Endothelial cell of umbilical vein (primary cell): Measurements from ENCODE around the gene ECEL1. TPM values are rescaled to one million over a fixed set of nuclear protein-coding genes. Genes with fewer than 3 reads are reported as not detected.
A peak's percentile ranks its signal among the peaks of the same experiment; 100 is the strongest.

Experiments used
- BruUV-seq: library from RNA; stranded (reverse); fragments of 400-500 nt; replicated peaks from 2 replicates; lab custom pipeline; 2021; lab: Mats Ljungman, UMichigan
- CTCF ChIA-PET: fragments of 300-600, 350-600 bp; sonication (Branson Sonifier 250); formaldehyde crosslinking; loops from one replicate; lab custom pipeline; 2021; ENCODE audit warnings: antibody characterized with exemption, inconsistent platforms; lab: Charles Lee
- POLR2A ChIA-PET: fragments of 300-600, 350-600 bp; sonication (Branson Sonifier 250); formaldehyde crosslinking; loops from one replicate; lab custom pipeline; 2021; ENCODE audit warnings: antibody characterized with exemption, inconsistent platforms; lab: Charles Lee
- DNase-seq: peaks from one replicate; pipeline ENCODE4 v3.0.0-alpha.2; 2011; ENCODE audit warnings: low read depth, low spot score
- FAIRE-seq: peaks from 2 replicates; lab custom pipeline; 2011; peaks lifted over from hg19 to GRCh38; lab: Jason Lieb, UNC
- H2AFZ ChIP-seq: 2 replicates; pipeline ENCODE4 v1.6.0; 2012; ENCODE audit warnings: low read depth, low read length, control low read depth, inconsistent platforms
- H3K27ac ChIP-seq: 2 replicates; pipeline ENCODE4 v1.5.1; 2011; ENCODE audit warnings: low read depth, mild to moderate bottlenecking, control low read depth, low read length, moderate library complexity; ENCODE audit not compliant: insufficient read depth
- H3K27me3 ChIP-seq, 2 experiments: 2 replicates each; pipeline versions ENCODE4 v1.6.0 to v1.6.1; 2011; ENCODE audit warnings: low read length in 2 of 2, mixed read lengths in 1 of 2; ENCODE audit not compliant: control insufficient read depth in 2 of 2, insufficient read depth in 2 of 2
- H3K36me3 ChIP-seq, 2 experiments: 2 replicates in 1 of 2; 3 replicates in 1 of 2; pipeline ENCODE4 v1.5.1; 2011; ENCODE audit warnings: low read length in 2 of 2, mild to moderate bottlenecking in 1 of 2, moderate library complexity in 1 of 2; ENCODE audit not compliant: control insufficient read depth in 2 of 2, insufficient read depth in 2 of 2; ENCODE audit errors: extremely low read depth in 1 of 2
- H3K4me1 ChIP-seq: 3 replicates; pipeline ENCODE4 v1.5.1; 2011; ENCODE audit warnings: mild to moderate bottlenecking, low read length; ENCODE audit not compliant: control insufficient read depth, insufficient read depth; ENCODE audit errors: extremely low read depth
- H3K4me2 ChIP-seq: 2 replicates; pipeline ENCODE4 v1.6.1; 2011; ENCODE audit warnings: low read length, control low read depth, mixed read lengths; ENCODE audit not compliant: insufficient read depth
- H3K4me3 ChIP-seq, 3 experiments: fragments of 200-600 bp in 1 of 3; sonication (generic), shearing (Covaris generic) in 1 of 3; replicated peaks in 1 of 3; 2 replicates each; pipeline ENCODE4 v1.5.1; 2011 to 2016; ENCODE audit warnings: control low read depth in 3 of 3, low read length in 3 of 3, mild to moderate bottlenecking in 2 of 3, inconsistent platforms in 1 of 3, low read depth in 1 of 3, moderate library complexity in 1 of 3; ENCODE audit not compliant: insufficient read depth in 1 of 3
- H3K79me2 ChIP-seq: 2 replicates; pipeline ENCODE4 v1.6.0; 2012; ENCODE audit warnings: low read length, inconsistent platforms; ENCODE audit not compliant: control insufficient read depth, insufficient read depth
- H3K9ac ChIP-seq: replicated peaks from 2 replicates; pipeline ENCODE3; 2011; ENCODE audit warnings: low read length, control low read depth; ENCODE audit not compliant: insufficient read depth; ENCODE audit errors: extremely low read depth
- H3K9me1 ChIP-seq: replicated peaks from 3 replicates; pipeline ENCODE4 v1.6.0; 2011; ENCODE audit warnings: mild to moderate bottlenecking, low read length; ENCODE audit not compliant: control insufficient read depth, insufficient read depth; ENCODE audit errors: extremely low read depth
- H3K9me3 ChIP-seq: replicated peaks from 2 replicates; pipeline ENCODE4 v1.5.1; 2012; ENCODE audit warnings: low read length, inconsistent platforms; ENCODE audit not compliant: control insufficient read depth, insufficient read depth
- H4K20me1 ChIP-seq: replicated peaks from 2 replicates; pipeline ENCODE3; 2011; ENCODE audit warnings: mild to moderate bottlenecking, low read length; ENCODE audit not compliant: control insufficient read depth, insufficient read depth; ENCODE audit errors: extremely low read depth
- EZH2 ChIP-seq: IDR thresholded peaks from 2 replicates; pipeline ENCODE4 v1.6.1; 2012; ENCODE audit warnings: borderline replicate concordance, low read depth, mild to moderate bottlenecking, moderate library complexity, low read length, inconsistent platforms; ENCODE audit not compliant: severe bottlenecking
- FOS ChIP-seq: IDR thresholded peaks from 2 replicates; pipeline ENCODE4 v1.6.1; 2011; ENCODE audit warnings: mild to moderate bottlenecking, low read length, moderate library complexity, borderline replicate concordance; ENCODE audit not compliant: insufficient read depth
- GATA2 ChIP-seq: IDR thresholded peaks from 2 replicates; pipeline ENCODE4 v1.7.0; 2011; ENCODE audit warnings: low read depth, mild to moderate bottlenecking, moderate library complexity, mixed read lengths, low read length; ENCODE audit not compliant: insufficient read length, insufficient read depth
- MYC ChIP-seq: IDR thresholded peaks from one replicate; pipeline ENCODE4 v1.6.1; 2011; ENCODE audit warnings: mild to moderate bottlenecking, low read depth, low read length
- POLR2A ChIP-seq: IDR thresholded peaks from 2 replicates; pipeline ENCODE4 v1.6.1; 2012; ENCODE audit warnings: low read depth, mild to moderate bottlenecking, control low read depth, low read length
- POLR2AphosphoS5 ChIP-seq: IDR thresholded peaks from 2 replicates; pipeline ENCODE4 v1.6.1; 2012; ENCODE audit warnings: low read depth, mild to moderate bottlenecking, control low read depth, low read length, moderate library complexity; ENCODE audit not compliant: insufficient read depth
- dilution Hi-C: fragments of 300-500 bp; cut with MboI; formaldehyde crosslinking; loops from one replicate; pipeline ENCODE4 v1.15.0; 2019; ENCODE audit warnings: low sequenced_read_pairs; ENCODE audit not compliant: extremely low pct_ligation_motif_present
- intact Hi-C: fragments of 100-400 bp; cut with micrococcal nuclease; formaldehyde crosslinking; loops from one replicate; pipeline ENCODE4 v1.10.0; 2022
- polyA plus RNA-seq, 4 experiments: library from polyadenylated mRNA; depleted of rRNA in 3 of 4; stranded (reverse) in 3 of 4; unstranded in 1 of 4; fragments of >200 nt; gene quantifications; 2 replicates each; pipeline versions ENCODE4 v1.2.1 to v1.2.3, GENCODE V29; 2011 to 2012; ENCODE audit warnings: missing spikeins in 1 of 4
- total RNA-seq: library from RNA; stranded (reverse); gene quantifications from 2 replicates; pipeline ENCODE4 v1.2.3, GENCODE V29; 2021
- TF ChIP-seq, protein P1 (sequence below), 2 donors: IDR thresholded peaks; 1 replicate in 1 of 2; 2 replicates in 1 of 2; pipeline ENCODE4 v1.5.1; 2011; ENCODE audit warnings: low read length in 2 of 2, mild to moderate bottlenecking in 2 of 2, moderate library complexity in 2 of 2, control low read depth in 1 of 2, inconsistent platforms in 1 of 2, low read depth in 1 of 2; ENCODE audit not compliant: insufficient read depth in 1 of 2; ENCODE audit errors: extremely low read depth in 1 of 2

ECEL1 gene
- total and polyA plus RNA-seq, 2 donors (not counting 3 experiments of a cell fraction or from before 2014, with no cell fraction given) = not detected

DNA sequence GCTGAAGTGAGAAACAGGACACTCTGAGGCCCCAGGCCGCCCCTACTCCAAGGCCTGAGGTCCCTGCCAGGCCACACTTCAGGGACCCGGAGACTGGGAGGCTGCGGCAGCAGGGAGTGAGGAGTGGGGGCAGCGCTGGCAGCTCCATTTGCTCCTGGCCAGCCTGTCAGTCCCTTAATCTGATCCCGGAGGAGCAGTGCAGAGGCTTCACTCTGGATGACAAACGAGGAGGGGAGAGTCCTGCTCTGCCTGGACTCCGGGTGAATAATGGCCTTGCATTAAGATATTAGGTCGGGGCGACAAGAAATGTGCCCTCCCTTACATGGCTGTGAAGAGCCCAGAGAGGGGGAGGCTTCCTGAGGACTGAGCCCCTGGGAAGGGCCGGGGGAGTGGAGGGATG, 18.2 kb upstream of the ECEL1 start:
- Histone ChIP-seq H3K27ac (no peak overlapping the region), H3K4me3 (no peak overlapping the region), H3K9me3 (no peaks in the 10 kb centered on the region), H4K20me1 (no peaks in the 10 kb centered on the region), H3K9ac (no peak overlapping the region), H3K79me2 (no peaks in the 10 kb centered on the region), H3K4me1 (no peaks in the 10 kb centered on the region), H3K27me3 (peaks cover 35 to 36% of the 10 kb centered on the region in 2 experiments), H3K9me1 (no peaks in the 10 kb centered on the region), H3K36me3 (no peaks in the 10 kb centered on the region), H2AFZ (no peak overlapping the region), H3K4me2 (no peak overlapping the region)
- DNase-seq (no peak), FAIRE-seq (no peak)
- intact Hi-C loops (no loop called here), dilution Hi-C loops (no loop called here)
- CTCF ChIA-PET = no interaction called here
- no TSS peak for BruUV-seq
- POLR2A ChIA-PET = no interaction called here
- peak; percentile 16 for TF ChIP-seq EZH2
- no peak for TF ChIP-seq MYC
- TF ChIP-seq, protein P1, sequence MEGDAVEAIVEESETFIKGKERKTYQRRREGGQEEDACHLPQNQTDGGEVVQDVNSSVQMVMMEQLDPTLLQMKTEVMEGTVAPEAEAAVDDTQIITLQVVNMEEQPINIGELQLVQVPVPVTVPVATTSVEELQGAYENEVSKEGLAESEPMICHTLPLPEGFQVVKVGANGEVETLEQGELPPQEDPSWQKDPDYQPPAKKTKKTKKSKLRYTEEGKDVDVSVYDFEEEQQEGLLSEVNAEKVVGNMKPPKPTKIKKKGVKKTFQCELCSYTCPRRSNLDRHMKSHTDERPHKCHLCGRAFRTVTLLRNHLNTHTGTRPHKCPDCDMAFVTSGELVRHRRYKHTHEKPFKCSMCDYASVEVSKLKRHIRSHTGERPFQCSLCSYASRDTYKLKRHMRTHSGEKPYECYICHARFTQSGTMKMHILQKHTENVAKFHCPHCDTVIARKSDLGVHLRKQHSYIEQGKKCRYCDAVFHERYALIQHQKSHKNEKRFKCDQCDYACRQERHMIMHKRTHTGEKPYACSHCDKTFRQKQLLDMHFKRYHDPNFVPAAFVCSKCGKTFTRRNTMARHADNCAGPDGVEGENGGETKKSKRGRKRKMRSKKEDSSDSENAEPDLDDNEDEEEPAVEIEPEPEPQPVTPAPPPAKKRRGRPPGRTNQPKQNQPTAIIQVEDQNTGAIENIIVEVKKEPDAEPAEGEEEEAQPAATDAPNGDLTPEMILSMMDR (IDR thresholded peaks at IDR 0.05; ENCODE audit: extremely low read depth in 1 of 2, insufficient read depth in 1 of 2, low read depth in 1 of 2, low read length in 2 of 2) = no peak
- TF ChIP-seq FOS = no peak

DNA sequence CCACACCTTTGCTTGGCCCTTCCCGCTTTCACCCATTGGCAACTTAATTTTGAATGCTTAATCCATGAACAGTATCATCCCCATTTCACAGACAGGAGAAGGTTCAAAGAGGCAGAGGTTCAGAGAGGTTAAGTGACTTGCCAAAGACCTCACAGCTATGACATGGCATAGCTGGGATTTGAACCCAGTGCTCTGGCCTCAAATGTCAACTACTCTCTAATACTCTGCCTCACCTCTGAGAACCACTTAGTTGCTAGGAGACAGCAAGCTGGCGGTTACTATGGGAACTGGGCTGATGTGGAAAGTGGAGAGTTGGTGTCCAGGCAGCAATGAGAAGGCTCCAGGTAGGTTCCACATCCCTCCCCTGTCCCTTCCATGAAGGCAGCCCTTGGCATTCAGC, 16.8 kb upstream of the ECEL1 start:
- peaks cover 35 to 36% of the 10 kb centered on the region in 2 experiments for H3K27me3 ChIP-seq
- no TSS peak for BruUV-seq
- no peaks in the 10 kb centered on the region for H3K36me3 ChIP-seq
- ChIA-PET POLR2A (no interaction called here), CTCF (no interaction called here)
- no peak for DNase-seq
- no peak overlapping the region for H3K27ac ChIP-seq
- FAIRE-seq = no peak
- no peaks in the 10 kb centered on the region for H3K9me1 ChIP-seq
- no peak overlapping the region for H3K4me3 ChIP-seq
- no peak overlapping the region for H3K9ac ChIP-seq
- no peaks in the 10 kb centered on the region for H3K79me2 ChIP-seq
- no peaks in the 10 kb centered on the region for H3K4me1 ChIP-seq
- no peak overlapping the region for H2AFZ ChIP-seq
- dilution Hi-C loops (no loop called here), intact Hi-C loops (no loop called here)
- no peaks in the 10 kb centered on the region for H4K20me1 ChIP-seq
- H3K4me2 ChIP-seq = no peak overlapping the region
- TF ChIP-seq POLR2AphosphoS5 (no peak), GATA2 (no peak), POLR2A (no peak)
- TF ChIP-seq, protein P1 (IDR thresholded peaks at IDR 0.05; ENCODE audit: extremely low read depth in 1 of 2, insufficient read depth in 1 of 2, low read depth in 1 of 2, low read length in 2 of 2) = no peak
- no peaks in the 10 kb centered on the region for H3K9me3 ChIP-seq
